Colonic mucosa (tissue), 2 donors: ENCODE measurements around the gene DKKL1. TPM values are rescaled to one million over a fixed set of nuclear protein-coding genes. Genes with fewer than 3 reads are reported as not detected.

ENCODE experiments used
- total RNA-seq, 2 donors: library from RNA; stranded (reverse); fragmentation: NEBNext Ultra II Directional in 1 of 2; extraction: Animal tissue kit (Norgen Biotek cat#: 25700) in 1 of 2; gene quantifications; one replicate each; pipeline ENCODE4 v1.2.1, GENCODE V29; 2021
- donor health status: DM: no; HTN: no; CAD: no.
- donor health status: DM: no; HTN: no; CAD: no.

Gene DKKL1
- total RNA-seq, 2 donors from 2014 or later = not detected

Other genes with a start within 250 kb of the DKKL1 start
- gene LIN7B, start 249.5 kb upstream of the DKKL1 start, total RNA-seq = 10 to 100 TPM; 11.8 to 14.6 TPM
- gene C19orf73, start 244.7 kb upstream of the DKKL1 start, total RNA-seq = 1 to 10 TPM; 3.5 to 4.8 TPM
- 10 to 100 TPM; 27.5 to 36.3 TPM for gene PPFIA3, start 244.3 kb upstream of the DKKL1 start, total RNA-seq
- gene HRC, start 208.5 kb upstream of the DKKL1 start, total RNA-seq = 1 to 10 TPM in 1 of 2 donors, under 1 TPM in 1; 0.53 to 1.8 TPM
- gene TRPM4, start 206.1 kb upstream of the DKKL1 start, total RNA-seq = 100 to 1,000 TPM; 175 to 307 TPM
- gene SLC6A16, start 38.7 kb upstream of the DKKL1 start, total RNA-seq = under 1 TPM; 0.17 to 0.82 TPM
- 1 to 10 TPM; 7.4 to 8.6 TPM for gene CD37, start 28.5 kb upstream of the DKKL1 start, total RNA-seq
- 10 to 100 TPM; 17.0 to 17.7 TPM for gene TEAD2, start 1.5 kb upstream of the DKKL1 start, total RNA-seq
- not detected for gene KASH5, start 24.4 kb downstream of the DKKL1 start, total RNA-seq
- gene PTH2, start 59.6 kb downstream of the DKKL1 start, total RNA-seq = not detected
- gene GFY, start 61.5 kb downstream of the DKKL1 start, total RNA-seq = not detected
- gene SLC17A7, start 77.7 kb downstream of the DKKL1 start, total RNA-seq = under 1 TPM; 0.21 to 0.25 TPM
- gene PIH1D1, start 87.9 kb downstream of the DKKL1 start, total RNA-seq = 100 to 1,000 TPM in 1 of 2 donors, 10 to 100 TPM in 1; 80.8 to 103 TPM
- gene ALDH16A1, start 89.3 kb downstream of the DKKL1 start, total RNA-seq = 10 to 100 TPM; 22.6 to 57.9 TPM
- gene FLT3LG, start 110.3 kb downstream of the DKKL1 start, total RNA-seq = 1 to 10 TPM; 2.9 to 4.9 TPM
- gene RPL13A, start 123.7 kb downstream of the DKKL1 start, total RNA-seq = 1,000 to 10,000 TPM; 2,431 to 2,528 TPM
- gene RPS11, start 132.6 kb downstream of the DKKL1 start, total RNA-seq = 1,000 to 10,000 TPM; 1,734 to 1,870 TPM
- gene FCGRT, start 148.8 kb downstream of the DKKL1 start, total RNA-seq = 100 to 1,000 TPM; 285 to 621 TPM
- gene RCN3, start 164.1 kb downstream of the DKKL1 start, total RNA-seq = 10 to 100 TPM; 16.9 to 55.1 TPM
- gene NOSIP, start 216.7 kb downstream of the DKKL1 start, total RNA-seq = 10 to 100 TPM; 63.2 to 91.2 TPM
- gene PRRG2, start 217.4 kb downstream of the DKKL1 start, total RNA-seq = 10 to 100 TPM; 16.2 to 20.2 TPM
- 10 to 100 TPM; 17.5 to 33.1 TPM for gene PRR12, start 227.3 kb downstream of the DKKL1 start, total RNA-seq